HL-60 (cell line): Measurements from ENCODE around the gene SBF1.
A peak's percentile ranks its signal among the peaks of the same experiment; 100 is the strongest.

ENCODE experiments used
- DNase-seq, 2 experiments: peaks; one replicate each; pipeline ENCODE4 v3.0.0-alpha.2; 2010 to 2020; ENCODE audit warnings: low read depth in 1 of 2, low spot score in 1 of 2
- H3K27ac ChIP-seq: fragments of 250-450 bp; sonication (Bioruptor Pico); replicated peaks from 2 replicates; pipeline ENCODE4 v1.5.1; 2020; ENCODE audit warnings: mild to moderate bottlenecking, moderate library complexity
- H3K27me3 ChIP-seq: fragments of 250-450 bp; sonication (Bioruptor Pico); 2 replicates; pipeline ENCODE4 v1.5.1; 2021; ENCODE audit warnings: mild to moderate bottlenecking, moderate library complexity; ENCODE audit not compliant: insufficient read depth, poor library complexity, severe bottlenecking
- H3K4me3 ChIP-seq: replicated peaks from 2 replicates; pipeline ENCODE4 v1.5.1; 2011; ENCODE audit warnings: mild to moderate bottlenecking, control low read depth, low read length; ENCODE audit not compliant: insufficient read depth
- CTCF ChIP-seq: IDR thresholded peaks from one replicate; pipeline ENCODE4 v1.5.1; 2011; ENCODE audit warnings: low read length, control low read depth, inconsistent platforms; ENCODE audit not compliant: insufficient read depth
- GABPA ChIP-seq: IDR thresholded peaks from 2 replicates; pipeline ENCODE4 v1.6.1; 2012; ENCODE audit warnings: low read depth
- POLR2AphosphoS5 ChIP-seq: IDR thresholded peaks from 2 replicates; pipeline ENCODE4 v1.6.1; 2012; ENCODE audit warnings: low read depth
- REST ChIP-seq: IDR thresholded peaks from 2 replicates; pipeline ENCODE4 v1.6.1; 2012; ENCODE audit warnings: low read depth; ENCODE audit not compliant: insufficient replicate concordance
- SPI1 ChIP-seq: IDR thresholded peaks from 2 replicates; pipeline ENCODE4 v1.6.1; 2012; ENCODE audit warnings: low read depth, mild to moderate bottlenecking, borderline replicate concordance

SBF1 gene

GRCh38 chr22:50445880-50446707 is 28.7 kb downstream of the SBF1 start:
- DNase-seq, result no peak

GRCh38 chr22:50445071-50445879 is 29.6 kb downstream of the SBF1 start:
- Histone ChIP-seq H3K4me3 (no peak overlapping the region), H3K27ac (no peak overlapping the region; the same call in 1 of the 2 replicates), H3K27me3 (no peaks in the 10 kb centered on the region)
- DNase-seq, result peak in 1 of 2 experiments; percentile 15
- TF ChIP-seq CTCF, result no peak
- no peak for TF ChIP-seq SPI1
- TF ChIP-seq POLR2AphosphoS5, result 0 out of 2 replicates have a peak, but pooled peaks have one; percentile 15
- no peak for TF ChIP-seq GABPA
- no peak for TF ChIP-seq REST

More at GRCh38 chr22:50445880-50446707, 28.7 kb downstream of the SBF1 start:
- TF ChIP-seq REST (no peak), CTCF (no peak), POLR2AphosphoS5 (no peak), GABPA (no peak), SPI1 (no peak)
- Histone ChIP-seq H3K27me3 (no peaks in the 10 kb centered on the region), H3K4me3 (no peak overlapping the region), H3K27ac (no peak overlapping the region)

GRCh38 chr22:50444663-50445062 is 30.2 kb downstream of the SBF1 start:
- TF ChIP-seq REST (no peak), GABPA (no peak), CTCF (no peak), POLR2AphosphoS5 (no peak), SPI1 (no peak)
- Histone ChIP-seq H3K27me3 (no peaks in the 10 kb centered on the region), H3K27ac (no peak overlapping the region; the same call in 1 of the 2 replicates), H3K4me3 (no peak overlapping the region)
- no peak for DNase-seq
